ENCODE results near the gene RNU6-9.

The RNU6-9 gene

DNA sequence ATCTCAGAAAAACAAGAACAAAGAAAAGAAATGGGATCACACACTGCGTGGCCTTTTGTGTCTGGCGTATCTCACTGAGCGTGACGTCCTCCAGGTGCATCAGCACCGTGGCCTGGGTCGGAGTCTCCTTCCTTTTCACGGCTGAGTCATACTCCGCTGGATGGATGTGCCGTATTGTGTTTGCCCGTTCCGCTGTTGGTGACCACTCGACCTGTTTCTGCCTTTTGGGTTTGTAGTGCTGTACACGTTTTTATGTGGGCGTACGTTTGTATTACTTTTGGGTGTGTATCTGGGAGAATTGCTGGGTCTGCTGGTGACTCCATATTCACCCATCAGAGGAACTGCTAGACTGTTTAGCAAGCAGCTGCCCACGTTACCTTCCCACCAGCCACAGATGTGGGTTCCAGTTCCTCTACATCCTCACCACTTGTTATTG lies 44.0 kb downstream of the RNU6-9 start:
- DNase-seq: no peak

DNA sequence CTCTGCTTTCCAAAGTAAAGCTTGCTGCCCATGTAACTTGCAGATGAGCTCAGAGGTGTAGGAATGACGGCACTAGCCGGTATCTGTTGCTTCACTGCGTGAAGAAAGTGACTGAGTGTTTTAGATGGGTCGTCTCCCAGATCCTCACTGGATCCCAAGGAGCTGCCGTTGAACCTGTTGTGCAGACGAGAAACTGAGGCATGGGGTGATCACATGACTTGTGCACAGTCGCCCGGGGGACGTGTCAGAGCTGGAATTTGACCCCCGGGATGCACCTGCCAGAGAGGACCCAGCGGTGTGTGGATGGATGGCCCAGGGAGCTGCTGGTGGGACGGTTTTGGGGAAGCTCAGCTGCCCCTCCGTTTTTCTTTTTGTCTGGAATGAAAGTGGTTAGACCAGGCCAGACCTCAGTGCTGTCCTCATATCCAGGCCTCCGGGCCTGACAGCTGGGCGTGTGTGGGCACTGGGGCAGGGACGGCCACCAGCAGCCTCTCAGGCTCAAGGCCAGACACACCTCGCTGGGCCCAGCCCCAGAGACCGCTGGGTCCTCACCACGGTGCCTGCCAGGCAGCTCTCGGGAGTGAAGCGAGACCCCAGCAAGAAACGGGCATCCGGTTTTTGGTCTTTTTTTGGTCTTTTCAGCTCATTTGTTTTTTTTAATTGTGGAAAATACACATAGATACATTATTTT lies 45.1 kb downstream of the RNU6-9 start:
- no peak for DNase-seq

DNA sequence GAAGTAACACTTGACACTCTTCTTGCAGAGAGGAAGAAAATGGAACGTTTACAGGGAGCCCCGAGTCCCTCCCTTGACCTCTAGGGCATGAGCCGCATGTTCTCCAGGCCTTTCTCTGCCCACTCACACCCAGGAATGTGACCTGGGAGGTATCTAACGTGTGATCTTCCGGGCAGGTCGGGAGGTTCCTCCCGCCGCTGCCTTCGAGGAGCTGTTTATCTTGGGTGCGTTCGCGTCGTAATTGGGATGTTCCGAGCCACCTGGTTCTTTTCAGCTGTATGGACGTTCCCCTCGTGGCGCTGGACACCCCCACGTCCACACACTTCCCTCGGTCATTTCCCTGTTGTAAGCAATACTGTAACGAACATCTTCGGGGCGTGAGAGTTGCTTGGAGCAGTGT lies 46.2 kb downstream of the RNU6-9 start:
- DNase-seq: no peak

DNA sequence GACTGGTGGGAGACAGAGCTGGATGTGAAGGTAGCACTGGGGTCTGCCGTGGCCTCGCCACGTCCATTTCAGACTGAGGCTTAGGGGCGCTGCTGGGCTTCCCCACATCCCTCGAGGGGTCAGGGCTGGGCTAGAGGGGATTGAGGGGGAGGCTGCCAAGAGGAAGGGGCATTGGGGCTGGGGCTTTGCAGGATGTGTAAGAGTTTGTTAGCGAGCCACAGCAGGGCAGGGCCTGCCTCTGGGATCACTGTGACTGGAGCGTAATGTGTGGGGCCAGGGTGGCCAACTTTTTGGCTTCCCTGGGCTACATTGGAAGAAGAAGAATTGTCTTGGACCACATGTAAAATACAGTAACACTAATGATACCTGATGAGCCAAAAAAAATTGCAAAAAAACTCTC lies 46.6 kb downstream of the RNU6-9 start:
- DNase-seq: no peak

DNA sequence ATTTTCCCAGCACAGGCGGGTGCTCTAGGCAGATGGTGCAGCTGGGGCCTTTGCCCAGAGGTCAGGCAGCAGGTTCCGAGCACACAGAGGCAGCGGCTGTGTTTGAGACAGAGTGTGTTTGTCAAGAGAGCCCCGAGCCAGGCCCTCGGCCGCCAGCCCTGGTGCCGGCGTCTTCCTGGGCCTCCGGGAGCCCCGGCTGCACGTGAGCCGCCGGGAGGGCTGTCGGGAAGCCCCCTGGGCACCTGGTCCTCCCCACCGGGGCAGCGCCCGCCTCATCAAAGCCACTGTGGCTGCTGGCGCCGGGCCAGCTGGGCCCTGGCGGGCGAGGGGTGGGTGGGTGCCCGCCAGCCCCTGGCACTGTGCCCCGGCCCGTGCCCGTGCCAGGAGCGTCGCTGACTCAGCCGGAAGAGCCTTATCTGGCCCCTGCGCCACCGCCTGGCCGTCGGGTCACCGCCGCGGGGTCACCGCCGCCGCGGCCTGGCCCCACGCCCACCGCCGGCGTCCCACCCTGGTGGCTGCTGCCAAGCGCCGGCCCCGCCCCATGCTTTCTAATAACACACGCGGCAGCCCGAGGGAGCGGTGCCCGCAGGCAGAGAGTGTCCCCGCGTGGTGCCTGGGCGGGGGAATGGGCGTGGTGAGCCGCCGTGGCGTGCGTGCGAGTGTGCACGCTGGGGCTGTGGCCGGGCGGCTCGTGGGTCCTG lies 47.5 kb downstream of the RNU6-9 start:
- DNase-seq: no peak

DNA sequence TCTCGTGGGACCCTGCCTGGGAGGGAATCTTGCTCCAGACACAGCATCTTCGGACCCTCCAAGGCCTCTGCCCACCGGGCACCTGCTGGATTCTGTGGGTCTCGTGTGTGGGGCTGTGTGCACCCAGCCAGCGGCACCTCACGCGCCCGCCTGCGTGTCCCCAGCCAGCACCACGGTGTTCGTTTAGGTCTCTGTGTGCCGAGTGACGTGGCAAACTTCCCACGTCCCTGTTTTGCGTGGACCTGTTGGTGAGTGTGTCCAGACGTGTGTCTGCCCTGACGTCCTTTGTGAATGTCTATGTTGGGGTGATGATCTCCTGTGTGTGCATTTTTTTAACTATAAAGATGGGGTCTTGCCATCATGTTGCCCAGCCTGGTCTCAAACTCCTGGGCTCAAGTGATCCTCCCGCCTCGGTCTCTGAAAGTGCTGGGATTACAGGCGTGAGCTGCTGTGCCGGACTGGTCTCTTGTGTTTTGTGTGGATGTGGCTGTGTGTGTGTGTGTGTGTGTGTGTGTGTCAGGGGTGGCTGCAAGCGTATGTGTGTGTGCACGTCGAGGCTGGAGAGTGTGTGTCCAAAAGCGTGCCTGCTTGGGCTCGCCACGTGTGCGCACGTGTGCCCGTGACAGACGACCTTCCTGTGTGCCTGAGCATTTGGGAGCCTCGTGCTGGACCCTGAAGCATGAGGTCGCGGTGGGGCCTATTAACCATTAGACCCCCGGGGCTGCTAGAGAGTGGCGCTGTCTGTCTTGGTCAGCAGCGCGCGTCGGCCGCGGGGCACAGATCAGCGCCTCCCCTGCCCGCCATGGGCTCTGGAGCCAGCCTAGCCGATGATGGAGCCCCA lies 48.2 kb downstream of the RNU6-9 start:
- DNase-seq: no peak

DNA sequence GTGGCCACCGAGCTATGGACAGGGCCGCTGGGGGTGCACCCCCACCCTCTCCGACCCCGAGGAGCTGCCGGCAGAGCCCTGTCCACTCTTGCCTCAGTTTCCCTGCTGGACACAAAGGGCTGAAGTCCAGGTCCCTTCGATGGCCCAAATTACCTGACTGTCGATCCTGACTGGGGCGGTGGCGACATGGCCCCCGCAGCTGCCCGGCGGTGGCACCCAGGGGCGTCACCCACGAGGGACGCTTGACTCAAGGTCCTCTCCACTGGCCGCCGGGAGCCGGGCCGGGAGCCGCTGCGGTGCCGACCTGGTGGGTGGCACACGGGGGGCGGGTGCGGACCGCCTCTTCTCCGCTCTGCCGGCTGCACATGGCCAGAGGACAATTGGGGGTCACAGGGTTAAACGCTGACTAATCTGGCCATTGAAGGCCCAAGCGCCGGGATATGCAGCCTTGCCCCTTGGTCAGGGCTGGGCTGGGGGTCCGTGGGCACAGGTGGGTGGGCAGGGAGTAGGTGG lies 48.9 kb downstream of the RNU6-9 start:
- DNase-seq: no peak

Data from cortex of kidney (tissue), 1 donor.